Measurements from ENCODE around the gene LOXL4.
"Not testable (repeated sequence)": the region's sequence is repeated elsewhere in the genome, so short reads cannot be mapped to it uniquely, and the experiment has no call there.

The LOXL4 gene

DNA sequence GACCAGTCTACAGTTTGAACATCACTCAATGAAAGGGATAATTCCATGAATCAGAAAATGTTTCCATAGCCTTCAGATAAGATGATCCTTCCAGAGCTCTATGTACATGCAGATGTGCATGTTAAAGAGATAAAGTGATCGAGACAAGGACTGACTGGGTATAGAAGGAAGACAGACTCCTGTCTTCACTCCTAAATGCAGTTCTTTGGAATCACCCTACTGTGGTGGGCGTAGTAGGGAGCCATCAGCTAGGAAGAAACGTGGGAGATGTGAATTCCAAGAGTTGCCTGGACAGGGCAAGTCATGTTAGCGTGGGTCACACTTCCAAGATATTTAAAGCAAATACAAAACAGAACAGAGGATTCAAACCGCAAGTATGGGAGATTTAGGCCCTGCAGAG lies 23.9 kb downstream of the LOXL4 start:
- no peak for DNase-seq (ENCODE audit: low spot score)

DNA sequence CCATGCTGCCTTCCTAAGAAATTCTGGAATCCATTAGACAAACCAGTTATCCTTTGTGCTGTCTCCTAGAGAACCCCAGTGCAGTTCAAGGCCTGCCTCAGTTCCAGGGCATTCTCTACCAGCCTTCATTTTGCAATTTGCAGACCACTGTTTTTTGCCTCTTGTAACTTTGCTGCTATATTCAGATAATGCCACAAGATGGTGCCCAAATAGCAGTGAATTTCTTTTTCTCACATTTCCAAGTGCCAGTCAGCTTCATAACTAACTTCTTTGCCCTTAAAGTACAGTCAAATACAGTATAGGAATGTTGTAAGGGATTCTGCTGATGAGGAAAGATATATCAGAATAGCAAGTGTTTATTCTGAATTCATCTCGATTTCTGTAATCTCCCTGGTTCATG lies 25.2 kb downstream of the LOXL4 start:
- DNase-seq (ENCODE audit: low spot score): peak; percentile 26

DNA sequence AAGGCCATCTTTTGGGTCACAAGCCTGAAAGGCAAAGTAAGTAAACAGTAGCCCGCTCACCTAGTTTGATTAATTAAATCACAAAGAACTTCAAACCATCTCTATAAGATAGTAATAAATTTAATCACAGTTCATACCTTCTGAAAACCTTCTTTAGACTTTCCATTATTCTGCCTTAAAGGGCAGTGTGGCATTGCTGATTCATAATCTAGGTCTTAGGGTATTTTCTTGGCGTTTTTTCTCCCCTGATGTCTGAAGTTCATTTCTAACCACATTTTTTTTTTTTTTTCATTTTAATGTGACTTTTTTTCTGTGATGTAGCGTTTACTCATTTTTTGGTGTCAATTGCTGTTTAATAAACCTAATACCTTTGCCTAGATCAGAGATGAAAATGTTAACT lies 27.5 kb downstream of the LOXL4 start:
- DNase-seq (ENCODE audit: low spot score): no peak

DNA sequence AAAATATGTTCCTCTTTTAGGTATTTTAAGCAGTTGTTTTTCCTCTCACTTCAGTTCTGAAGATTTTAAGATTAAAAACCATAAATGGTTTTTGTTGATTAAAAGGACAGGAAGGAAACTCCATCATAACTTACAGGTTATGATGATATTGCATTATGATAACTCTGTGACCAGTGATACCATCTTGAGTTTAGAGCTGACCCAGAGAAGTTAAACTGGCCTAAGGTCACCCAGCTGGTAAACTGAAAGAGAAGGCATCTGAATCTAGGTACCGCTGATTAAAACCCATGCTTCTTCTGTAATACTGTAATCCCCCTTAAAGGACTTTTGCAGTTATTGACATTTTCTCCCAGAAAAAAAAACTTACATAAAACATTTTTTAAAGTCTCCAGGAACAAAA lies 29.6 kb downstream of the LOXL4 start:
- DNase-seq (ENCODE audit: low spot score): no peak

DNA sequence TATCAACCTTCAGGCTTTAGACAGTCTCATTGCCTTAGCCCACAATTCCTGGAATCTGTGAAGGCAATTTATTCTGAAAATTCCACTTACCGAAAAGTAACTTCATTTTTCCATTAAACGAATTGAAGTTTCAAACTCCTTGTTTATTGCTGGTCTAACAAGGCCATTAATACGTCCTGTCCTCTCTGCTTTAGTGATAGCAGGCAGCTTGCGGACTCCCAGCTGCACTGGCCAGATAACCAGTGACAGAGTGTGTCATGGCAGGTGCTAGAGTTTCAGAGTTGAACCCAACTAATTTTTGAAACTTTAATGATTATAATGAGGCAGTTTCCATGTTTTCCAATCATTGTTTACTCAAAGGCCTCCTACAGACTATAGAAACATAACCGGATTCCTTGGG lies 31.1 kb downstream of the LOXL4 start:
- DNase-seq (ENCODE audit: low spot score): no peak

DNA sequence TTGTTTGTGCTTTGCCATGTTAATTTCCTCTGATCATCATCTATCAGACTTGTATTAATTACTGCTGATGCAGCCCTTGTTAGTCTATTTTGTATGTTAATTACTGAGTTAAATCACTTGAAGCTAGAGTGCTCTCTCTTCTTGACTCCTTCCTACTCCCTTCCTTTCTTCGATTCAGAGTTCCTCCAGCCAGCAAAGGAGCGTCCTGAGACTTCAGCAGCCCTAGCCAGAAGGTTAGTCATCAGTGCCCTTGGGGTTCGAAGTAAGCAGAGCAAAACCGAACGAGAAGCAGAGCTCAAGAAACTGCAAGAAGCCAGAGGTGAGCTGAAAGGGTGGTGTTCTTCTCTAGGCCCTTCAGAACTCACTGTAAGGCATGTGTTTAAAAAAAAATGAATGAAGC lies 32.1 kb downstream of the LOXL4 start:
- no peak for DNase-seq (ENCODE audit: low spot score)

DNA sequence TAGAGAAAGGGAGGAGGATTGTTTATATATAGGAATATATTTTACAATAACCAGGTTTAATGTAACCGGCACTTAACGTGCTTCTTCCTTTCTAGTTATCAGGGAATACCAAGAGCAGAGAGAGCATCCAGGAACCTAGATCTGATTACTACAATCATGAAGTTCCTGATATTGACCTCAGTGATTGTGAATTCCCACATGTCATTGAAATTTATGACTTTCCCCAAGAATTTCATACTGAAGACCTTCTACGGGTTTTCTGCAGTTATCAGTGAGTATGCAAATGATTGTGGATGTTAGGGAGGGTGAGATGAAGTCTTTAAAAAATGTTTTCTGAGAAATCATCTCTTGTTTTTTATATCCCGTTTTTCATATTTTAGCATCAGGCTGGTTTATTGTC lies 36.6 kb downstream of the LOXL4 start:
- no peak for DNase-seq (ENCODE audit: low spot score)

DNA sequence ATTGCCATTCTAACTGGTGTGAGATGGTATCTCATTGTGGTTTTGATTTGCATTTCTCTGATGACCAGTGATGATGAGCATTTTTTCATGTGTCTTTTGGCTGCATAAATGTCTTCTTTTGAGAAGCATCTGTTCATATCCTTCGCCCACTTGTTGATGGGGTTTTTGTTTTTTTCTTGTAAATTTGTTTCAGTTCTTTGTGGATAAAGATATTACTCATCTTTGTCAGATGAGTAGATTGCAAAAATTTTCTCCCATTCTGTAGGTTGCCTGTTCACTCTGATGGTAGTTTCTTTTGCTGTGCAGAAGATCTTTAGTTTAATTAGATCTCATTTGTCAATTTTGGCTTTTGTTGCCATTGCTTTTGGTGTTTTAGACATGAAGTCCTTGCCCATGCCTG lies 39.7 kb downstream of the LOXL4 start:
- DNase-seq (ENCODE audit: low spot score): not testable (repeated sequence)

DNA sequence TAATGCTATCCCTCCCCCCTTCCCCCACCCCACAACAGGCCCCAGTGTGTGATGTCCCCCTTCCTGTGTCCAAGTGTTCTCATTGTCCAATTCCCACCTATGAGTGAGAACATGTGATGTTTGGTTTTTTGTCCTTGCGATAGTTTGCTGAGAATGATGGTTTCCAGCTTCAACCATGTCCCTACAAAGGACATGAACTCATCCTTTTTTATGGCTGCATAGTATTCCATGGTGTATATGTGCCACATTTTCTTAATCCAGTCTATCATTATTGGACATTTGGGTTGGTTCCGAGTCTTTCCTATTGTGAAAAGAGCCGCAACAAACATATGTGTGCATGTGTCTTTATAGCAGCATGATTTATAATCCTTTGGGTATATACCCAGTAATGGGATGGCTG lies 40.3 kb downstream of the LOXL4 start:
- not testable (repeated sequence) for DNase-seq (ENCODE audit: low spot score)

DNA sequence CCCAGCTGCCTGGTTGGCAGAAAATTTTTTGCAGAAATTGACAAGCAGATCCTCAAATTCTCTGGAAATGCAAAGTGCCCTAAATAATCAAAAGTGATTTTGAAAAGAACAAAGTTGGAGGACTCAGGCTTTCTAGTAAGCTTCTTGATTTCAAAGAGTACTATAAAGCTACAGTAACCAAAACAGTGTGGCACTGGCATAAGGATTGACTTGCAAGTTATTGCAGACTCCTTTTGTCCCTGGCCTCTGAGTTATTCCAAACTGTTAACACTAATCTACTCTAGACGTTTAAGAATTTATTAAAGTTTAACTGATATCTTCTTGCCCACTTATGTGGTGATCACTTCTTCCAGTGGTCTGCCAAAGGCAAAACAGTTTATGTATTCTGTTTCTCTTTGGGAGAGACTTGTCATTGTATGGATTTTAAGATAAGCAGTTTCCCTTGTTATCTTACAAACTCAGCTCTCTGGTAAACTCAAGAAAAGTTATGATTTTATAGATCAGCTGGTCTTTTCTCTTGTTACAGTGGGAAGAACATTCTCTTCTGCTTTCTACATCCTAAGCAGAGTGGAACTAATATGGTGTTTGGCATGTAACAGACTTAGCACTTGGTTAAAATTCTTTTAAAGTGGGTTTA lies 41.4 kb downstream of the LOXL4 start:
- no peak for DNase-seq (ENCODE audit: low spot score)

DNA sequence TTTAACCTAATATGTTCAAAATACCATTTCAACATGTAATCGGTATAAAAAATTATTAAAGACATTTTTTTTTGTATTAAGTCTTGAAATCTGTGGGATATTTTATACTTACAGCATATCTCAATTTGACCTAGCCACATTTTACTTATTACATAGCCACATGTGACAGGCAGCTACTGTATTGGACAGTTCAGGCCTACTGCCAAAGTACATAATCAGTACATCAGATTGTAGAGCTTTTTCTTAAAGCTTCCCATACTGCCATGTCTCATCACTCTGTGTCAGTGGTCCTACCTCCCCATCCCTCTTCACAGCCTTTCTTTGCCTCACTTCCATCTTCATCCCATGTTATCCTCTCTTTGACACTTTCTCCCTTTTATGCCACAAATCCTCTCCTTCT lies 43.0 kb downstream of the LOXL4 start:
- DNase-seq (ENCODE audit: low spot score): no peak

DNA sequence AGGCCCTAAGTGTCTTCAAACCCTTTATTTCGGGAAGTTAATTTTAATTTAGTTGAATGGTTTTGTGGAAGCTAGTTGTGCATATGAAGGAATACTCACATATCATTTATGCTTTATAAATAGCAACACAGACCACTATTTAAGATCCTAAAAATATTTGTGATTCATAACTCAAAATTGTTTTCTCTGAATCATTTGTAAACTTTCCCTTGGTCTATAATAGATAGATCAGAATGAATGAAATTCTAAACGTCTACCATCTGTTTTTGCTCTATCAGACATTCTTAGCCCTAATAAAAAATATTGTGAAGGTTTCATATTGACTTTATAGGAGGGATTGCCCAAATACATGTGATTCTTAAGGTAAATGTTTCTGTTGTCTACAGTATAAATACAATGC lies 43.5 kb downstream of the LOXL4 start:
- no peak for DNase-seq (ENCODE audit: low spot score)

DNA sequence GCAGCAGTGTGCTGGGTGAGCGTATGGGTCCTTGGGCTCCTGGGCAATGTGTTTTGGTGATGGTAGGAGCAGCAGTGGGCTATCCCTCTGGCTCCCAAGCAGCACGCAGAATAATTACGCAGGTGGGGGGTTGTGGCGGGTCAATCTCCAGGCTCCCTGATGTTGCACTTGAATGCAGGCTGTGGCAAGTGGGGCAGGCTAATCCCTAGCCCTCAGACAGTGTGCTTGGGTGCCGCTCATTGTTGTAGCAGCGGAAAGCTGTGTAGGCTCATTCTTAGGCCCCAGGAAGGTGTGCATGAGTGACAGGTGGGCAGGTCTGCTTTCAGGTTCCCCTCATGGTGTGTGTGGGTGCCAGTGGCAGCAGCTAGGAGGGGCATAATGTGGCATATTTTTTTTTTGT lies 44.1 kb downstream of the LOXL4 start:
- DNase-seq (ENCODE audit: low spot score): no peak

DNA sequence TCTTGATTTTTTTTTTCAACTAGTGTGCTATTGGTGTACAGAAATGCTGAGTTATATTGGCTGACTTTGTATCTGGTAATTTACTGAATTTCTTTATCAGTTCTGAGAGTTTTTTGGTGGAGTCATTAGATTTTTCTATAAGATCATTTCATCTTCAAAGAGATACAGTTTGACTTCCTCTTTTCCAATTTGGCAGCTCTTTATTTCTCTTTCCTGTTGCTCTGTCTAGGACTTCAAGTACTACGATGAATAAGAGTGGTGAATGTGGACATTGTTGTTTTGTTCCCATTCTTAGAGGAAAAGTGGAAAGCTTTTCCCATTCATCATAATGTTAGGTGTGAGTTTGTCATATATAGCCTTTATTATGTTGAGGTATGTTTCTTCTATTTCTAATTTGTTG lies 50.2 kb downstream of the LOXL4 start:
- no peak for DNase-seq (ENCODE audit: low spot score)

DNA sequence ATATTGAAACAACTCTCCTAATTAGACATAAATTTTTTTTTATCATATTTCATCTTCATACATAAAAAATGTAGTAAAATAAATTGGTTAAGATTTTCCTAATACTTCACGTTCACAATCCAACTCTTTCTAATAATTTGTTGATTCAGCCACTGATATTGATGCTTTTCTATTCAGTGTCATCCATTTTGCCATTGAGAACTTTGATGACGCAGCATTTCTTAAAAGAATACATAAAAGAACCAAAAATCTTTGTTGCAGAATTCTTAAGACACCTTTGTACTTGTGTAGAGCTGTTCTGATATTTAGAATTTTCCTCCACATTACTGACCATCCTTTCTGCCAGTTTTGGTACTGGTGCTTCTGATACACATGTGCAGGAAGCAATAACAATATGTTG lies 52.6 kb downstream of the LOXL4 start:
- DNase-seq (ENCODE audit: low spot score): no peak

DNA sequence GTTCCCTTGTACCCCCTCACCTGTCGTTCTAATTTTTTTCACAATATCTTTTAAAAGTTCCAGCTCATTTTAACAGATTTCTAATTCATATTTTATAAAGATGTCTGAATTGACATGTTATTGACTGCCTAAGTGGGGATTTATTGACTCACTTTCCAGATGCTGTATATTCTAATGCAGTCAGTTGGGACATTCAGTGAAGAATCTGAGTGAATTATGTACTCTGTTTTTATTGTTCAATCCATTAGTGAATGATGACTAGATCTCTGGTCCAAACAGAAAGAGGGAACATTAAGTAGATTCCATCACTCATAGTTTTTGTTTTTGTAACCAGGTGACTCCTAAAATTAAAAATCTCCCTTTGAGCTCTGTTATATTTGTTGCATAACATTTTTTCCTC lies 54.3 kb downstream of the LOXL4 start:
- no peak for DNase-seq (ENCODE audit: low spot score)

DNA sequence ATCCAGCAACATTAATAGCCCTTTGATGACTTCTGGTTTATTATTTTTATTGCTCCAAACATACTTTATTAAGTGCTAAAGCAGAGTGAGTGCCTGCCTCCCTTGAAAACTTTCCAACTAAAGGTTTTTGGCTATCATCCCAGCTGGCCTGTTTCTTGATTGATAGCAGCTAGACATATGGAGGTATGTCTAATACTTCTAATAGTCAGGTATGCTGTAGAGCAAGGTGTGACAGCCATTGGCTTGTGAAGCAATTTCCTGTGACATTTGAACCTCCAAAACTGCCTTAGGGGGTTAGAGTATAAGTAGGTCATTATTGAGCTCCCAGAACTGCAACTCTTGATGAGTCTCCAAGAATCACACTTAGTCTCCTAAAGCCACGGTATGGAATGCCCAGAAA lies 55.8 kb downstream of the LOXL4 start:
- DNase-seq (ENCODE audit: low spot score): no peak

DNA sequence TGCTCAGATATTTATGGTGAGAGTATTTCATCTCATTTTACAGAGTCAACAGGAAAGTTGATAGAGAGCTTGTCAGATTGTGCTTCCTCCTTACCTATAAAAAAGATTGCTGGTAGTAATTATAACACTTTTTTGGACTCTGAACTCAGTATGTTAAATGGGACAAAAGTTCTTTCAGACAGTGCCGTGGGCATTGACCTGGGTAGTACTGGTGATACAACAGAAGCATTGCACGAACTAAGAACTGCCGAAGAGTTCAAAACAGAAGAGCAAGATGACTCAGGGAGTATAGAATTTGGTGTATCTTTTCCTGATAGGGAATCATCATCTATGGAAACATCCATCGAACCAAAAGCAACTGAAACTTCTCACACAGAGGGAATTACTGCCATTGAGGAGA lies 58.6 kb downstream of the LOXL4 start:
- no peak for DNase-seq (ENCODE audit: low spot score)

DNA sequence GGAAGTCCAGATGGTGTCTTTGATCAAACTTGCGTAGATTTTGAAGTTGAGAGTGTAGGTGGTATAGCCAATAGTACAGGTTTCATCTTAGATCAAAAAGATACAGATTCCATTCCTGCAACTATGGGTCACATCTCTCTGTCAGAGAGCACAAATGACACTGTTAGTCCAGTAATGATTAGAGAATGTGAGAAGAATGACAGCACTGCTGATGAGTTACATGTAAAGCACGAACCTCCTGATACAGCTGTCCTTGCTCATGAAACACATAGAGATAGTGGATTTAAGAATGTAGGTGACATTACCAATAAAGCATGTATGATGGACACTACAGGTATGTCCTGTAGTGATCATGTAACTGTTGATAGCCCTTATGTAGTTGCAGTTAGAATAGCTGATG lies 59.1 kb downstream of the LOXL4 start:
- DNase-seq (ENCODE audit: low spot score): no peak

DNA sequence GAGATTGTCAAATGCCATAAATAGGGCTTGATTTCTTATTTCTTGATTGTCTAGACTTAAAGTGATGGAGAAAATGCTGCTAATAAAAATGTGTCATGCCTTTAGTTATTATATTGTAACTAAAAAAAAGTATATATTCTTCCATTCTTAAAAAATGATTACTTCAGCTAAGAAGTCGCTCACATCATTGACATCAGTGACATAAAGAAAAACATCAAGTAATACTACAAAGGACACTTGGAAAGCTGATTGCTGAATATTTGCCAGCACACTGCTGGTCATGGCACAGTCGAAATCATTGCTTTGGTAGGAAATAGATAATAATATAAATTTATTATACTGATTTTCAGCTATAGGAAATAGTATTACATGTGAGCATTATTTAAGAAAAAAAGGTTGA lies 62.6 kb downstream of the LOXL4 start:
- DNase-seq (ENCODE audit: low spot score): no peak

DNA sequence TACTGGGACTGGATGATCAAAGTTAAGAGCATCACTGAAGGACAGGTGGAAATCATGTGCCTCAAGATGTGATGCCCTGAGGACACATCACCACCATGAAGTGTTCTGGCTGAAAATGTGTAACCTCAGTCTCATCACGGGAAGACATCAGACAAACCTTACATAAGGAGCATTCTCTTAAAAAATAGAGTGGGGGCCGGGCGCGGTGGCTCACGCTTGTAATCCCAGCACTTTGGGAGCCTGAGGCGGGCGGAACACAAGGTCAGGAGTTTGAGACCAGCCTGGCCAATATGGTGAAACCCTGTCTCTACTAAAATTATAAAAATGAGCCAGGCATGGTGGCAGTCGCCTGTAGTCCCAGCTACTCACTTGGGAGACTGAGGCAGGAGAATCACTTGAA lies 65.6 kb downstream of the LOXL4 start:
- no peak for DNase-seq (ENCODE audit: low spot score)

DNA sequence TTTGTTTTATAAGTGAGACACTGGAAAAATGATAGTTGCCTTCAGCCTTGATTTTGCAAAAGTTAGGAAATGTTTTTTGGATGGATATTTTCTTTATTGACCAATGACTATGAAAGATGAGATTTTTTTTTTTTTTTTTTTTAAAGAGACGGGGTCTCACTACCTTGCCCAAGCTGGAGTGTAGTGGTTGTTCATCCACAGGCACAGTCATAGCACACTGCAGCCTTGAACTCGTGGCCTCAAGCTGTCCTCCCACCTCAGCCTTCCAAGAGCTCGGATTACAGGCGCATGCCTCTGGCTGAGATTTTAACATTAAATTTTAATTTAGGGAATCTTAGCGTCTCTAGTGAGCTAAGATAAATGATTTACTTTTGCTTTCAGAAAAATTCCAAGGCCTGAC lies 66.2 kb downstream of the LOXL4 start:
- DNase-seq (ENCODE audit: low spot score): no peak

All from putamen (tissue), 1 donor.